Hepatocyte (in vitro differentiated cells): ENCODE measurements around the gene CCL24. TPM values are rescaled to one million over a fixed set of nuclear protein-coding genes. Genes with fewer than 3 reads are reported as not detected.
"Not testable (repeated sequence)": the region's sequence is repeated elsewhere in the genome, so short reads cannot be mapped to it uniquely, and the experiment has no call there.

Experiments
- DNase-seq: peaks from one replicate; pipeline ENCODE4 v3.0.0-alpha.2; 2016; ENCODE audit warnings: low spot score
- H2AFZ ChIP-seq: fragments of 200-600 bp; sonication (generic); 2 replicates; pipeline ENCODE4 v1.6.0; 2016; ENCODE audit warnings: antibody characterized with exemption, mild to moderate bottlenecking
- H3K27ac ChIP-seq: fragments of 200-600 bp; sonication (generic); 2 replicates; pipeline ENCODE4 v1.5.1; 2016; ENCODE audit warnings: mild to moderate bottlenecking
- H3K27me3 ChIP-seq: fragments of 200-600 bp; sonication (generic); 2 replicates; pipeline ENCODE4 v1.6.1; 2016
- H3K36me3 ChIP-seq: fragments of 200-600 bp; sonication (generic); replicated peaks from 2 replicates; pipeline ENCODE4 v1.5.1; 2016; ENCODE audit warnings: low read depth; ENCODE audit not compliant: insufficient read depth
- H3K4me1 ChIP-seq: fragments of 200-600 bp; sonication (generic); 2 replicates; pipeline ENCODE4 v1.5.1; 2016; ENCODE audit warnings: mild to moderate bottlenecking, moderate library complexity; ENCODE audit not compliant: insufficient read depth
- H3K4me2 ChIP-seq: fragments of 200-600 bp; sonication (generic); 2 replicates; pipeline ENCODE4 v1.6.0; 2016
- H3K4me3 ChIP-seq: fragments of 200-600 bp; sonication (generic); 2 replicates; pipeline ENCODE4 v1.5.1; 2016; ENCODE audit warnings: mild to moderate bottlenecking
- H3K79me2 ChIP-seq: fragments of 200-600 bp; sonication (generic); 2 replicates; pipeline ENCODE4 v1.6.0; 2017; ENCODE audit warnings: mild to moderate bottlenecking
- H3K9me2 ChIP-seq: fragments of 200-600 bp; sonication (generic); replicated peaks from 2 replicates; pipeline ENCODE4 v1.6.0; 2017; ENCODE audit warnings: mild to moderate bottlenecking; ENCODE audit not compliant: insufficient read depth
- H3K9me3 ChIP-seq: fragments of 200-600 bp; sonication (generic); 2 replicates; pipeline ENCODE4 v1.5.1; 2016; ENCODE audit warnings: low read depth, mild to moderate bottlenecking
- H4K20me1 ChIP-seq: fragments of 200-600 bp; sonication (generic); 2 replicates; pipeline ENCODE4 v1.6.0; 2016; ENCODE audit warnings: mild to moderate bottlenecking; ENCODE audit not compliant: insufficient read depth, poor library complexity, severe bottlenecking
- CTCF ChIP-seq: fragments of 200-600 bp; sonication (generic); IDR thresholded peaks from 2 replicates; pipeline ENCODE4 v1.5.1; 2016; ENCODE audit warnings: antibody characterized with exemption, mild to moderate bottlenecking; ENCODE audit not compliant: poor library complexity
- EZH2 ChIP-seq: fragments of 200-600 bp; sonication (generic); IDR thresholded peaks from 2 replicates; pipeline ENCODE4 v1.6.1; 2016; ENCODE audit warnings: antibody characterized with exemption, mild to moderate bottlenecking, borderline replicate concordance
- EZH2phosphoT487 ChIP-seq: fragments of 200-600 bp; sonication (generic); IDR thresholded peaks from one replicate; pipeline ENCODE4 v1.6.1; 2018; ENCODE audit warnings: antibody characterized with exemption, mild to moderate bottlenecking, low read depth, moderate library complexity; ENCODE audit not compliant: unreplicated experiment, severe bottlenecking
- WGBS: methylation state at CpG from one replicate; pipeline ENCODE4 v1.1.6; 2016; ENCODE audit warnings: low lambda C conversion rate; ENCODE audit errors: missing lambda C conversion rate; 5-methylcytosine and 5-hydroxymethylcytosine counted together
- polyA plus RNA-seq: library from polyadenylated mRNA; unstranded; fragments of >200 nt; fragmentation: Nextera tagmentation; extraction: Ambion mirVana; gene quantifications from 2 replicates; pipeline ENCODE4 v1.2.1, GENCODE V29; 2016
- total RNA-seq: library from RNA; depleted of rRNA; stranded (reverse); fragments of >200 nt; gene quantifications from 2 replicates; pipeline ENCODE4 v1.2.3, GENCODE V29; 2014

Gene CCL24
- total and polyA plus RNA-seq, 2 experiments from 2014 or later: not detected

- no peaks in the 10 kb centered on the region for H3K9me2 ChIP-seq
- no peak for TF ChIP-seq CTCF
- TF ChIP-seq EZH2phosphoT487: no peak
- TF ChIP-seq EZH2: no peak
- H3K9me3 ChIP-seq: no peaks in the 10 kb centered on the region
- no peak overlapping the region for H2AFZ ChIP-seq
- no peak overlapping the region for H3K4me3 ChIP-seq
- no peaks in the 10 kb centered on the region for H3K27me3 ChIP-seq
- no peaks in the 10 kb centered on the region for H4K20me1 ChIP-seq
- H3K4me1 ChIP-seq: no peaks in the 10 kb centered on the region
- DNase-seq: no peak
- H3K36me3 ChIP-seq: no peaks in the 10 kb centered on the region
- WGBS: 86% methylated on average over 6 of the region's 6 CpGs
- H3K79me2 ChIP-seq: no peaks in the 10 kb centered on the region
- H3K4me2 ChIP-seq: no peak overlapping the region
- no peak overlapping the region for H3K27ac ChIP-seq
These were observed 17.4 kb upstream of the CCL24 start for GRCh38 chr7:75830978-75831377.

- 63% methylated on average over 6 of the region's 6 CpGs for WGBS
- not testable (repeated sequence) for H3K4me2 ChIP-seq, H4K20me1 ChIP-seq, H3K4me1 ChIP-seq, DNase-seq, H3K9me3 ChIP-seq, H3K27ac ChIP-seq, H3K9me2 ChIP-seq, H2AFZ ChIP-seq, H3K36me3 ChIP-seq, H3K79me2 ChIP-seq, H3K27me3 ChIP-seq, H3K4me3 ChIP-seq
These were observed 16.1 kb upstream of the CCL24 start for GRCh38 chr7:75829656-75830055.

- H3K27me3 ChIP-seq: no peaks in the 10 kb centered on the region
- no peak overlapping the region for H3K27ac ChIP-seq
- no peaks in the 10 kb centered on the region for H4K20me1 ChIP-seq
- H2AFZ ChIP-seq: no peak overlapping the region
- 82% methylated on average over 9 of the region's 9 CpGs for WGBS
- H3K4me3 ChIP-seq: no peak overlapping the region
- H3K9me3 ChIP-seq: no peaks in the 10 kb centered on the region
- no peaks in the 10 kb centered on the region for H3K36me3 ChIP-seq
- no peak overlapping the region for H3K4me2 ChIP-seq
- no peaks in the 10 kb centered on the region for H3K79me2 ChIP-seq
- no peaks in the 10 kb centered on the region for H3K4me1 ChIP-seq
- DNase-seq: no peak
- no peak for TF ChIP-seq EZH2
- no peak for TF ChIP-seq EZH2phosphoT487
- TF ChIP-seq CTCF: no peak
- no peaks in the 10 kb centered on the region for H3K9me2 ChIP-seq
These were observed 9.7 kb upstream of the CCL24 start for GRCh38 chr7:75823198-75823910.

- TF ChIP-seq EZH2: no peak
- no peak overlapping the region for H3K4me3 ChIP-seq
- no peaks in the 10 kb centered on the region for H3K27me3 ChIP-seq
- H3K36me3 ChIP-seq: no peaks in the 10 kb centered on the region
- no peak for DNase-seq
- no peak overlapping the region for H3K27ac ChIP-seq
- no peaks in the 10 kb centered on the region for H3K9me3 ChIP-seq
- H3K4me2 ChIP-seq: no peak overlapping the region
- no peaks in the 10 kb centered on the region for H3K9me2 ChIP-seq
- H4K20me1 ChIP-seq: no peaks in the 10 kb centered on the region
- H3K4me1 ChIP-seq: no peaks in the 10 kb centered on the region
- 87% methylated on average over 1 of the region's 1 CpG for WGBS
- no peaks in the 10 kb centered on the region for H3K79me2 ChIP-seq
- no peak overlapping the region for H2AFZ ChIP-seq
These were observed 7.1 kb upstream of the CCL24 start for GRCh38 chr7:75820688-75821087.
